ENCODE data around the gene PVALB. TPM values are rescaled to one million over a fixed set of nuclear protein-coding genes. Genes with fewer than 3 reads are reported as not detected.

PVALB gene
- polyA plus RNA-seq, 1 of the 3 experiments (the other 2 are of a cell fraction): not detected

DNA sequence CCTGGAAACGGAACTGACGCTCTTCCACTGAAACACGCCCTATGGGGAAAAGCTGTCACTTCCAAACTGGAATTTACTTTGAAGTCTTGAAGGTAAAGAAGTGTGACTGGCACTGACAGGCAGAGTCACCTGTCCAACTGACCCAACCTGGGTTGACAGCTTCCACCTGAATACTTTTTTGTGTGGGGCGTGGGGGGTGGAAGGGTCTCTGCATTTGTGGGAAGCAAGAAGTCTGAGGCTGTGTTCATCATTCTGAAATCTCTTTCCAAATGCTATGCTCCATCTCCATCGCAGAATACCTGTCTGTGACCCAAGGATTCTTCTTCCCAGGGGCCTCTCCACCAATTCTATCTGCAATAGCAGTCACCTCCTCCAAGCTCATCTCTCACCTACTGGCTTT, 48.7 kb downstream of the PVALB start:
- TF ChIP-seq NFIC (IDR thresholded peaks at IDR 0.05; ENCODE audit: borderline replicate concordance): no peak
- no peak for TF ChIP-seq RCOR1 (IDR thresholded peaks at IDR 0.05; ENCODE audit: low read length)
- TF ChIP-seq FOXJ3 (CRISPR knock-in tag; IDR thresholded peaks at IDR 0.05): no peak
- no peak for TF ChIP-seq SIN3A (IDR thresholded peaks at IDR 0.05; ENCODE audit: borderline replicate concordance, low read depth, low read length)
- no peak for TF ChIP-seq SMC3 (IDR thresholded peaks at IDR 0.05; ENCODE audit: low read depth, low read length)
- TF ChIP-seq, protein P1, sequence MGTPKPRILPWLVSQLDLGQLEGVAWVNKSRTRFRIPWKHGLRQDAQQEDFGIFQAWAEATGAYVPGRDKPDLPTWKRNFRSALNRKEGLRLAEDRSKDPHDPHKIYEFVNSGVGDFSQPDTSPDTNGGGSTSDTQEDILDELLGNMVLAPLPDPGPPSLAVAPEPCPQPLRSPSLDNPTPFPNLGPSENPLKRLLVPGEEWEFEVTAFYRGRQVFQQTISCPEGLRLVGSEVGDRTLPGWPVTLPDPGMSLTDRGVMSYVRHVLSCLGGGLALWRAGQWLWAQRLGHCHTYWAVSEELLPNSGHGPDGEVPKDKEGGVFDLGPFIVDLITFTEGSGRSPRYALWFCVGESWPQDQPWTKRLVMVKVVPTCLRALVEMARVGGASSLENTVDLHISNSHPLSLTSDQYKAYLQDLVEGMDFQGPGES (IDR thresholded peaks at IDR 0.05; ENCODE audit: low read depth, low read length): no peak
- no peak for TF ChIP-seq FOSL2 (IDR thresholded peaks at IDR 0.05; ENCODE audit: borderline replicate concordance, low read depth)
- TF ChIP-seq, protein P2, sequence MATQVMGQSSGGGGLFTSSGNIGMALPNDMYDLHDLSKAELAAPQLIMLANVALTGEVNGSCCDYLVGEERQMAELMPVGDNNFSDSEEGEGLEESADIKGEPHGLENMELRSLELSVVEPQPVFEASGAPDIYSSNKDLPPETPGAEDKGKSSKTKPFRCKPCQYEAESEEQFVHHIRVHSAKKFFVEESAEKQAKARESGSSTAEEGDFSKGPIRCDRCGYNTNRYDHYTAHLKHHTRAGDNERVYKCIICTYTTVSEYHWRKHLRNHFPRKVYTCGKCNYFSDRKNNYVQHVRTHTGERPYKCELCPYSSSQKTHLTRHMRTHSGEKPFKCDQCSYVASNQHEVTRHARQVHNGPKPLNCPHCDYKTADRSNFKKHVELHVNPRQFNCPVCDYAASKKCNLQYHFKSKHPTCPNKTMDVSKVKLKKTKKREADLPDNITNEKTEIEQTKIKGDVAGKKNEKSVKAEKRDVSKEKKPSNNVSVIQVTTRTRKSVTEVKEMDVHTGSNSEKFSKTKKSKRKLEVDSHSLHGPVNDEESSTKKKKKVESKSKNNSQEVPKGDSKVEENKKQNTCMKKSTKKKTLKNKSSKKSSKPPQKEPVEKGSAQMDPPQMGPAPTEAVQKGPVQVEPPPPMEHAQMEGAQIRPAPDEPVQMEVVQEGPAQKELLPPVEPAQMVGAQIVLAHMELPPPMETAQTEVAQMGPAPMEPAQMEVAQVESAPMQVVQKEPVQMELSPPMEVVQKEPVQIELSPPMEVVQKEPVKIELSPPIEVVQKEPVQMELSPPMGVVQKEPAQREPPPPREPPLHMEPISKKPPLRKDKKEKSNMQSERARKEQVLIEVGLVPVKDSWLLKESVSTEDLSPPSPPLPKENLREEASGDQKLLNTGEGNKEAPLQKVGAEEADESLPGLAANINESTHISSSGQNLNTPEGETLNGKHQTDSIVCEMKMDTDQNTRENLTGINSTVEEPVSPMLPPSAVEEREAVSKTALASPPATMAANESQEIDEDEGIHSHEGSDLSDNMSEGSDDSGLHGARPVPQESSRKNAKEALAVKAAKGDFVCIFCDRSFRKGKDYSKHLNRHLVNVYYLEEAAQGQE (IDR thresholded peaks at IDR 0.05; ENCODE audit: low read depth, low read length): no peak
- no peak for TF ChIP-seq MXI1 (IDR thresholded peaks at IDR 0.05; ENCODE audit: low read depth, low read length)
- TF ChIP-seq TCF12 (IDR thresholded peaks at IDR 0.05): no peak
- no peak for TF ChIP-seq RAD21 (IDR thresholded peaks at IDR 0.05; ENCODE audit: low read length)
- TF ChIP-seq, protein P3, sequence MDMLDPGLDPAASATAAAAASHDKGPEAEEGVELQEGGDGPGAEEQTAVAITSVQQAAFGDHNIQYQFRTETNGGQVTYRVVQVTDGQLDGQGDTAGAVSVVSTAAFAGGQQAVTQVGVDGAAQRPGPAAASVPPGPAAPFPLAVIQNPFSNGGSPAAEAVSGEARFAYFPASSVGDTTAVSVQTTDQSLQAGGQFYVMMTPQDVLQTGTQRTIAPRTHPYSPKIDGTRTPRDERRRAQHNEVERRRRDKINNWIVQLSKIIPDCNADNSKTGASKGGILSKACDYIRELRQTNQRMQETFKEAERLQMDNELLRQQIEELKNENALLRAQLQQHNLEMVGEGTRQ (IDR thresholded peaks at IDR 0.05; ENCODE audit: borderline replicate concordance, low read depth, low read length): no peak
- no peak for TF ChIP-seq NRF1 (IDR thresholded peaks at IDR 0.05; ENCODE audit: low read depth, low read length)
- no peak for TF ChIP-seq JUND (IDR thresholded peaks at IDR 0.05)
- TF ChIP-seq EZH2phosphoT487 (IDR thresholded peaks at IDR 0.05; ENCODE audit: borderline replicate concordance, low read depth): no peak
- Histone ChIP-seq H3K9me2 (no peaks in the 10 kb centered on the region), H4K20me1 (ENCODE audit: insufficient read depth) (no peaks in the 10 kb centered on the region), H3F3A (replicated peaks; ENCODE audit: insufficient read depth) (no peaks in the 10 kb centered on the region), H3K36me3 (replicated peaks in 1 of 2; ENCODE audit: control insufficient read depth in 1 of 2, insufficient read depth in 2 of 2, low read length in 1 of 2) (peaks cover 0 to 31% of the 10 kb centered on the region in 2 experiments), H3K27me3 (ENCODE audit: insufficient read depth) (no peaks in the 10 kb centered on the region), H3K27ac (ENCODE audit: low read depth in 2 of 2, low read length in 1 of 2) (no peak overlapping the region), H3K79me2 (ENCODE audit: insufficient read depth) (no peaks in the 10 kb centered on the region), H2AFZ (ENCODE audit: low read depth) (no peak overlapping the region), H3K4me2 (no peak overlapping the region), H3K9me3 (no peaks in the 10 kb centered on the region), H3K4me3 (ENCODE audit: low read depth in 2 of 2, low read length in 1 of 2) (no peak overlapping the region), H3K9ac (no peak overlapping the region), H3K4me1 (ENCODE audit: control insufficient read depth in 1 of 2, insufficient read depth in 2 of 2, low read depth in 1 of 2, low read length in 1 of 2) (no peaks in the 10 kb centered on the region)
- DNase-seq: no peak
- 94% methylated on average over 5 of the region's 5 CpGs for WGBS (ENCODE audit: low lambda C conversion rate)
- CTCF ChIA-PET: interaction anchor here (1.2 to 3.6 kb wide), 4 partner anchors 10 to 88 kb away, joined by 3 to 12 read pairs (median 6); no protein-coding TSS in a partner anchor
- POLR2A ChIA-PET: no interaction called here

All from SK-N-SH (cell line).